ENCODE data around the gene CEL.
"Not testable (repeated sequence)": the region's sequence is repeated elsewhere in the genome, so short reads cannot be mapped to it uniquely, and the experiment has no call there.

CEL gene

GRCh38 chr9:133087429-133088145, 25.8 kb downstream of the CEL start:
- no peak for DNase-seq

- DNase-seq, result no peak
These were observed 26.5 kb downstream of the CEL start for GRCh38 chr9:133088146-133088750.

- no peak for DNase-seq
These were observed 27.0 kb downstream of the CEL start for GRCh38 chr9:133088756-133089155.

GRCh38 chr9:133089271-133089671, 27.5 kb downstream of the CEL start:
- peak; percentile 73 for DNase-seq

GRCh38 chr9:133090187-133090586, 28.4 kb downstream of the CEL start:
- peak; percentile 76 for DNase-seq

GRCh38 chr9:133090752-133091385, 29.1 kb downstream of the CEL start:
- DNase-seq, result no peak

- DNase-seq, result not testable (repeated sequence)
These were observed 32.6 kb downstream of the CEL start for GRCh38 chr9:133094351-133094750.

- DNase-seq, result no peak
These were observed 33.1 kb downstream of the CEL start for GRCh38 chr9:133094842-133095393.

- DNase-seq, result no peak
These were observed 36.4 kb downstream of the CEL start for GRCh38 chr9:133098104-133098754.

GRCh38 chr9:133098871-133099270, 37.1 kb downstream of the CEL start:
- no peak for DNase-seq

GRCh38 chr9:133099726-133100505, 38.1 kb downstream of the CEL start:
- no peak for DNase-seq

GRCh38 chr9:133100506-133101355, 39.0 kb downstream of the CEL start:
- no peak for DNase-seq

GRCh38 chr9:133101356-133102189, 39.8 kb downstream of the CEL start:
- DNase-seq, result no peak

- DNase-seq, result no peak
These were observed 40.6 kb downstream of the CEL start for GRCh38 chr9:133102190-133103021.

GRCh38 chr9:133103183-133103986, 41.6 kb downstream of the CEL start:
- peak; percentile 29 for DNase-seq

GRCh38 chr9:133103987-133104505, 42.3 kb downstream of the CEL start:
- no peak for DNase-seq

- DNase-seq, result no peak
These were observed 43.1 kb downstream of the CEL start for GRCh38 chr9:133104718-133105460.

- DNase-seq, result no peak
These were observed 43.6 kb downstream of the CEL start for GRCh38 chr9:133105461-133105770.

Data from NCI-H82 (cell line).